Motor neuron (in vitro differentiated cells): Measurements from ENCODE around the gene GPR173. TPM values are rescaled to one million over a fixed set of nuclear protein-coding genes. Genes with fewer than 3 reads are reported as not detected.

Source experiments
- ATAC-seq, 8 experiments: fragments of 200-7000 bp; cut with Tn5 transposase; replicated peaks in 6 of 8; 2 replicates each; pipeline ENCODE4 v1.8.0; 2021; ENCODE audit warnings: mild to moderate bottlenecking in 8 of 8, moderate library complexity in 8 of 8
- H3K27ac ChIP-seq, 2 donors: fragments of 250-450 bp; sonication (Bioruptor Pico); 2 replicates each; pipeline ENCODE4 v1.9.0; 2021; ENCODE audit warnings: antibody characterized with exemption in 2 of 2, mild to moderate bottlenecking in 2 of 2, moderate library complexity in 1 of 2
- H3K4me1 ChIP-seq, 2 donors: fragments of 250-450 bp; sonication (Bioruptor Pico); replicated peaks in 1 of 2; 2 replicates each; pipeline ENCODE4 v1.6.1; 2021; ENCODE audit warnings: antibody characterized with exemption in 2 of 2, mild to moderate bottlenecking in 2 of 2, moderate library complexity in 1 of 2
- H3K4me3 ChIP-seq, 5 donors: fragments of 250-450 bp; sonication (Bioruptor Pico); 2 replicates each; pipeline ENCODE4 v1.9.0; 2021; ENCODE audit warnings: antibody characterized with exemption in 5 of 5, mild to moderate bottlenecking in 5 of 5, moderate library complexity in 4 of 5
- whole genome bisulfite sequencing, 10 experiments: fragments of 450-650 bp; shearing (Covaris generic); methylation state at CpG; one replicate each; pipeline ENCODE4 v1.0.0; 2022; 5-methylcytosine and 5-hydroxymethylcytosine counted together
- in situ Hi-C, 9 experiments: fragments of 400-800 bp; cut with MboI; loops; one replicate each; pipeline ENCODE4 v1.15.0; 2021; ENCODE audit warnings: low sequenced_read_pairs in 9 of 9, low pct_unique_long_range_greater_than_20kb in 2 of 9; ENCODE audit not compliant: unreplicated experiment in 9 of 9
- total RNA-seq, 8 experiments: library from RNA; unstranded; fragments of 300-600 nt; gene quantifications; 2 replicates each; pipeline versions ENCODE4 v1.2.3 to v1.2.4, GENCODE V29; 2022

GPR173 gene
- total RNA-seq, 8 experiments from 2014 or later = 0.41 to 47.2 (median 22.5) TPM

DNA sequence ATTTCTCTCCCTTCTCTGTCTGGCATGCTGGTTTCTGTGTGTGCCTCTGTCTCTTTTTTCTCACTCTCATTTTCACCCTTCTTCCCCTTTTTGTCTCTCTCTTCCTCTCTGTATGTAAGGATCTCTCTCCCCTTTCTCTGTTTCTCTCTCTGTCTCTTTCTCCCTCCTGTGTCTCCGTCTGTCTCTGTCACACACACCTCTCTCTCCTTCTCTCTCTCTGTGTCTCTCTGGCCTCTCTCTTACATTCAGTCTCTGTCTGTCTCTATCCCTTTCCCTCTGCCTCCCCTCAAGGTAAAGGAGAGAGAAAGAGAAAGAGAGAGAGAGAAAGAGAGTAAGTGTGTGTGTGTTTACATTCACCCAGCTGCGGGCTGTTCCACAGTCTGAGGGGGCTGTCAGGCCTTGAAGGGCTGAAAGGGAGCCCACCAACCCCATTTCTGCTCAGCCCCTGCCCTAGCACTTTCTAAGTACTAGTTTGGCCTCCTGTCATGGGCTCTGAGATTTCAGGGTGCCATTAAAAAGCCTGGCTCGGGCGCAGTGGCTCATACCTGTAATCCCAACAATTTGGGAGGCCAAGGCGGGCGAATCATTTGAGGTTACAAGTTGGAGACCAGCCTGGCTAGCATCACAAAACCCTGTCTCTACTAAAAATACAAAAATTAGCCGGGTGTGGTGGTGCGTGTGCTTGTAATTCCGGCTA lies 24.0 kb downstream of the GPR173 start:
- 0 to 60% (median 40%) methylated on average over 1 to 4 of the region's 9 CpGs; no CpG with 5 or more reads in 4 of the 10 experiments for WGBS, 10 experiments
- peak overlapping the region in 1 of 2 donors; percentile 73 for H3K27ac ChIP-seq
- no peak for ATAC-seq
- no peak overlapping the region for H3K4me3 ChIP-seq
- in situ Hi-C loops = no loop called here
- peaks cover 10 to 13% of the 10 kb centered on the region in 2 donors for H3K4me1 ChIP-seq

DNA sequence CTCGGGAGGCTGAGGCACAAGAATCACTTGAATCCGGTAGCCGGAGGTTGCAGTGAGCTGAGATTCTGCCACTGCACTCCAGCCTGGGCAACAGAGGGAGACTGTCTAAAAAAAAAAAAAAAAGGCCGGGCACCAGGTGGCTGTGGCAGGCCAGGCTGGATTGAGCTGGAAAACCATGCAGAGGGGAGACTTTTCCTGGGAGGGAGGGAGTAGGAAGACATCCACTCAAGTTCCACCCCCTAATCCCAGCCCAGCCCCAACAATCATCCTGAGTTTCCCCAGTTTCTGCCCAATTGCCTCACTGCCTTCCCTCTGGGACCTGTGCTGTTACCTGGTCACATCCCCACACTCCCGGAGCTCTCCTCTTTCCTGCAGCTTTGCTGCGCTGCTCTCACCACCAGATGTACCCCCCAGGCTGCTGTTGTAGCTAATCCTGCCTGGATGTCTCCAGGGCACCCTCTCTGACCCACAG lies 24.6 kb downstream of the GPR173 start:
- no peak overlapping the region for H3K4me3 ChIP-seq
- in situ Hi-C loops = no loop called here
- ATAC-seq = peak in 6 of 8 experiments; percentile 48 to 76 (median 68)
- peak overlapping the region in 1 of 2 donors; percentile 73 for H3K27ac ChIP-seq
- 60% methylated on average over 3 of the region's 6 CpGs; no CpG with 5 or more reads in 9 of the 10 experiments for WGBS, 10 experiments
- H3K4me1 ChIP-seq = peaks cover 10 to 13% of the 10 kb centered on the region in 2 donors

DNA sequence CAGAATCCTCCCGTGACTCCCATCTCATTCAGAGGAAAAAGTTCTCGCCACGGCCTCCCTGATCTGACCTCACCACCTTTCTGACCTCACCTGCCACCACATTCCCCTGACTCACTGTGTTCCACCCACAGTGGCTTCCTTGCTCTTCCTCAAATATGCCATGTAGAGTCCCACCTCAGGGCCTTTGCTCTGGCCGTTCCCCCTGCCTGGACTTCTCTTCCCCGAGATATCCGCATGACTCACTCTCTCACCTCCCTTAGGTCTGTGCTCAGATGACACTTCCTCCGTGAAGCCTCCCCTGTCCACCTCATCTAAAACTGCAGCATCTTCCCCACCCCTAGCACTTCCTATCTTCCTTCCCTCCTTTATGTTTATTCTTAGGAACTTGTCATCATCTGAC lies 26.4 kb downstream of the GPR173 start:
- Histone ChIP-seq H3K4me1 (peaks cover 10 to 13% of the 10 kb centered on the region in 2 donors), H3K4me3 (no peak overlapping the region), H3K27ac (no peak overlapping the region)
- in situ Hi-C loops = no loop called here
- 80 to 100% (median 93%) methylated on average over 1 to 5 of the region's 7 CpGs; no CpG with 5 or more reads in 7 of the 10 experiments for WGBS, 10 experiments
- ATAC-seq = no peak

DNA sequence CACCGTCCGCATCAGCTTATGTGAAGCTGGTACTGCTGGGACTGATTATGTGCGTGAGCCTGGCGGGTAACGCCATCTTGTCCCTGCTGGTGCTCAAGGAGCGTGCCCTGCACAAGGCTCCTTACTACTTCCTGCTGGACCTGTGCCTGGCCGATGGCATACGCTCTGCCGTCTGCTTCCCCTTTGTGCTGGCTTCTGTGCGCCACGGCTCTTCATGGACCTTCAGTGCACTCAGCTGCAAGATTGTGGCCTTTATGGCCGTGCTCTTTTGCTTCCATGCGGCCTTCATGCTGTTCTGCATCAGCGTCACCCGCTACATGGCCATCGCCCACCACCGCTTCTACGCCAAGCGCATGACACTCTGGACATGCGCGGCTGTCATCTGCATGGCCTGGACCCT lies 28.1 kb downstream of the GPR173 start:
- no peak overlapping the region for H3K4me3 ChIP-seq
- 80 to 100% (median 93%) methylated on average over 1 to 15 of the region's 21 CpGs; no CpG with 5 or more reads in 6 of the 10 experiments for WGBS, 10 experiments
- in situ Hi-C loops = no loop called here
- no peak for ATAC-seq
- peaks cover 13 to 18% of the 10 kb centered on the region in 2 donors for H3K4me1 ChIP-seq
- H3K27ac ChIP-seq = no peak overlapping the region

DNA sequence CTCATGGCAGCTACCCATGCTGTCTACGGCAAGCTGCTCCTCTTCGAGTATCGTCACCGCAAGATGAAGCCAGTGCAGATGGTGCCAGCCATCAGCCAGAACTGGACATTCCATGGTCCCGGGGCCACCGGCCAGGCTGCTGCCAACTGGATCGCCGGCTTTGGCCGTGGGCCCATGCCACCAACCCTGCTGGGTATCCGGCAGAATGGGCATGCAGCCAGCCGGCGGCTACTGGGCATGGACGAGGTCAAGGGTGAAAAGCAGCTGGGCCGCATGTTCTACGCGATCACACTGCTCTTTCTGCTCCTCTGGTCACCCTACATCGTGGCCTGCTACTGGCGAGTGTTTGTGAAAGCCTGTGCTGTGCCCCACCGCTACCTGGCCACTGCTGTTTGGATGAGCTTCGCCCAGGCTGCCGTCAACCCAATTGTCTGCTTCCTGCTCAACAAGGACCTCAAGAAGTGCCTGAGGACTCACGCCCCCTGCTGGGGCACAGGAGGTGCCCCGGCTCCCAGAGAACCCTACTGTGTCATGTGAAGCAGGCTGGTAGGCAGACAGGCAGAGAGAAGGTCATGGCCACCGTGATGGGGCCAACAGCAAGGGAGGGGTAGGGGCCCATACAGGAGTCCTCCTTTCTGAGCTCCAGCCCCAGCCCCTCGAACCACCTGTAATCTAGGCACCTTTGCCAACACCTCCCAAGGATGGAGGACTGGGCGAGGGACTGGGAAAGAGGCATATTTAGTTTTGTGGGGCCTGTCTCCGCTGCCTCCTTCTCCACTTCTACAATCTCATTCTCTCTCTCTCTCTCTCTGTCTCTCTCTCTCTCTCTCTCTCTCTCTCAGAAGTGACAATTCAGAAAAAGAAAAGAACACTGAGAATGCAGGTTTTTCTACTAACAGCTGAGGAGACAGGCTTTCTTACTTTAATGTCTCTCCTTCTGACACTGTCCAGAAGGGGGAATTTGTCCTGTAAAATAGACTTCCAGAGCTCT lies 28.9 kb downstream of the GPR173 start:
- Histone ChIP-seq H3K4me1 (peaks cover 10 to 11% of the 10 kb centered on the region in 2 donors), H3K4me3 (no peak overlapping the region), H3K27ac (no peak overlapping the region)
- in situ Hi-C loops = no loop called here
- no peak for ATAC-seq
- 71 to 100% methylated on average over 1 to 5 of the region's 27 CpGs; no CpG with 5 or more reads in 8 of the 10 experiments for WGBS, 10 experiments

DNA sequence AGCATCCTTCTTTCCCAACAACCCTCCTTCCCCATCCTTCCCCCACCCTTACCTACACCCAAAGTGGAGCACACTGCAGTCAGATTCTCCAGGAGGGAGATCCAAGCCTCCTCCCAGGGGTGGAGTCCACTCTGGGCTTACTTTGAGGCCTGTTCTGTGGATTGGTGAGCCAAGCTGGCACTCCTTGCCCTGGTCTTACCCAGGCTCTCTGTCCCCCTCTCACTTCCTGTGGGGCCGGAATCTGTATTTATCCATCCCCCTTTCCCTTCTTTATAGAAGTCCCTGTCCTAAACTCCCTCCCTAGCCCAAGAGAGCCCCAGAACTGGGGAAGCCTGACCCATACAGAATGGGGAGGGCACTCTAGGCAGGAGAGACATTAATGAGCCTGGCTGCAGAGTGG lies 30.4 kb downstream of the GPR173 start:
- ATAC-seq = no peak
- in situ Hi-C loops = no loop called here
- WGBS, 10 experiments = no CpG with 5 or more reads among the region's 1 CpG
- Histone ChIP-seq H3K4me3 (no peak overlapping the region), H3K4me1 (peaks cover 2 to 11% of the 10 kb centered on the region in 2 donors), H3K27ac (no peak overlapping the region)

DNA sequence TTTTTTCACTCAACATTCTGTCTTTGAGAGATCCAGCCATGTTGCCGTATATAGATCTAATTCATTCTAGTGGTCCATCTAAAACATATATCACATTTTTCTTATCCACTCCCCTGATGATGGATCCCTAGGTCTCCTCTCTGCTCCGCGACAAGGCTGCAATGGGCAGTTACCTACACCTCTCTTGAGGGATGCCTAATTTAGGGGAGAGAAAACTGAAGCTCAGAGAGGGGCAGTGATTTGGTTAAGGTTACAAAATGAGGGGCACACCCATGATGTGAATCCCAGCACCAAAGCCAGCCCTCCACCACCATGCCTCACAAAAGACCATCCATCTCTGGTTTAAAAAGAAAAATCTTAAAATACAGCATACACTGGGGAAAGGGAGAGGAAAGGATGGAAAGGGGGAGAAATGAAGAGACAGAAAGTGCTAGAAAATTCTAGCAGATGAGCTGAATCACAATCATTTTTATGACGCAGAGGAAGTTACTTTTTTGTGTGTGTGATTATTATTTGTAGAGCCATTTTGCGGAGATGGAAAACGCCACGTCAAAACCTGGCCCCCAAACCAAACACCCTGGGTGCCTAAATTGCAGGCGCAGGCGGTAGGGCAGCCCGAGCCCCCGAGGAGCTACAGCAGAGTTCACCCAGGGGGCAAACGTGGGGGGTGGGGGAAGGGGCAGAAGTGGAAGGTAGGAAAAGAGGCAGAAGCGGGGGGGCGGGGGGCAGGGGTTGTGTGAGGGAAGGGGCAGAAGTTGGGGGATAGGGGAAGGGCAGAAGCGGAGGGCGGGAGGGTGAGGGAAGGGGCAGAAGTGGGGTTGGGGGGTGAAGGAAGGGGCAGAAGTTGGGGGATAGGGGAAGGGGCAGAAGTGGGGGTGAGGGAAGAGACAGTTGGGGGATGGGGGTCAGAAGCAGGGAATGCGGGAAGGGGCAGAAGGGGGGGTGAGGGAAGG lies 32.3 kb downstream of the GPR173 start:
- WGBS, 10 experiments = 0 to 86% (median 65%) methylated on average over 1 to 4 of the region's 17 CpGs; no CpG with 5 or more reads in 4 of the 10 experiments
- H3K27ac ChIP-seq = peak overlapping the region; percentile 52 to 67
- in situ Hi-C loops = no loop called here
- ATAC-seq = no peak
- H3K4me1 ChIP-seq = peaks cover 2 to 13% of the 10 kb centered on the region in 2 donors
- H3K4me3 ChIP-seq = peak overlapping the region in 3 of 5 donors; percentile 11 to 16 (median 15)

DNA sequence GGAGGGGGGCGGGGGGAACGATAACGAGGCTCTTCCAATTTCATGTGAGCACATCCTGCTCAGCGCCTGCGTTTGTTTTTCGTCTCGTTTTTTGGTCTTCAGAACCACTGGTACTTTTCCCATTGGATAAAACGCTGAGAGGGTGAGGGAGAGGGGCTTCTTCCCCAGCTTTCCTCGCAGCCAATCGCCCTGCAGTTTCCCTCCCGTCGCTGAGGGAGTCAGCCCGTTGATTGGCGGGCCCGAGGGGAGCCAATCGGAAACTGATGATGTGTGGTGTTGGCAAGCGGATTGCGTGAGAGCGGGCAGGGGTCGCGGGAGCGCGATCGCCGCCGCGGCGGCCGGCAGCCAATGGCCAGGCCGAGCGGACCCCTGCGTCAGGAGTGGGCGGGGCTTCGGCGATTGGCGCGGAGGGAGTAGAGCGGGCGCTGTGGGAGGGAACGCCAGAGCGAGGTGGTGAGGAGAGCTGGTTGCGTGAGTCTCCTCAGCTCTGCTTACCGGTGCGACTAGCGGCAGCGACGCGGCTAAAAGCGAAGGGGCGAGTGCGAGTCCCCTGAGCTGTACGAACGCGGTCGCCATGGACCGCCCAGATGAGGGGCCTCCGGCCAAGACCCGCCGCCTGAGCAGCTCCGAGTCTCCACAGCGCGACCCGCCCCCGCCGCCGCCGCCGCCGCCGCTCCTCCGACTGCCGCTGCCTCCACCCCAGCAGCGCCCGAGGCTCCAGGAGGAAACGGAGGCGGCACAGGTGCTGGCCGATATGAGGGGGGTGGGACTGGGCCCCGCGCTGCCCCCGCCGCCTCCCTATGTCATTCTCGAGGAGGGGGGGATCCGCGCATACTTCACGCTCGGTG lies 33.6 kb downstream of the GPR173 start, which contains the start of gene TSPYL2:
Gene TSPYL2, plus strand, starts transcription at position 443 of the 848 bp plus-strand sequence. Its CDS starts 132 bp downstream, at position 575.
- ATAC-seq = peak; percentile 87 to 93 (median 90)
- in situ Hi-C loops = no loop called here
- H3K4me3 ChIP-seq = peak within 1 kb of the TSS; percentile 60 to 97 (median 83)
- 0 to 38% methylated on average over 5 to 9 of the region's 86 CpGs; no CpG with 5 or more reads in 8 of the 10 experiments for WGBS, 10 experiments
- H3K27ac ChIP-seq = peak within 1 kb of the TSS; percentile 85
- peaks cover 2 to 15% of the 10 kb centered on the region in 2 donors for H3K4me1 ChIP-seq

DNA sequence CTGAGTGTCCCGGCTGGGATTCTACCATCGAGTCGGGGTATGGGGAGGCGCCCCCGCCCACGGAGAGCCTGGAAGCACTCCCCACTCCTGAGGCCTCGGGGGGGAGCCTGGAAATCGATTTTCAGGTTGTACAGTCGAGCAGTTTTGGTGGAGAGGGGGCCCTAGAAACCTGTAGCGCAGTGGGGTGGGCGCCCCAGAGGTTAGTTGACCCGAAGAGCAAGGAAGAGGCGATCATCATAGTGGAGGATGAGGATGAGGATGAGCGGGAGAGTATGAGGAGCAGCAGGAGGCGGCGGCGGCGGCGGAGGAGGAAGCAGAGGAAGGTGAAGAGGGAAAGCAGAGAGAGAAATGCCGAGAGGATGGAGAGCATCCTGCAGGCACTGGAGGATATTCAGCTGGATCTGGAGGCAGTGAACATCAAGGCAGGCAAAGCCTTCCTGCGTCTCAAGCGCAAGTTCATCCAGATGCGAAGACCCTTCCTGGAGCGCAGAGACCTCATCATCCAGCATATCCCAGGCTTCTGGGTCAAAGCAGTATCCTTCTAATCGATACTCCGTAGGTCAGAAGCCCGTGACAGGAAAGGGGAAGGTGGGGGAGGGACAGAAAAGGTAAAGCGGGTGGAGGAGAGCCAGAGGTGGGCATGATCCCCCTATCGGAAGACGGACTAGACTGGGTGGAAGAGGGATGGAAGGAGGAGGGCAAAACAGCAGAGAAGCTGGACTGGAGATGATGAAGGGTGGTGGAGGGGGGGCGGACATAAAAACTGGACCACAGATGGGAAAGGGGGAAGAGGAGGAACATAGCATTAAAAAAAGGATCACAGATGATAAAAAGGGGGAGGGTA lies 34.4 kb downstream of the GPR173 start:
- 0 to 20% (median 12%) methylated on average over 1 to 5 of the region's 31 CpGs; no CpG with 5 or more reads in 7 of the 10 experiments for WGBS, 10 experiments
- in situ Hi-C loops = no loop called here
- Histone ChIP-seq H3K4me3 (peak overlapping the region; percentile 60 to 97 (median 83)), H3K4me1 (peaks cover 7 to 23% of the 10 kb centered on the region in 2 donors), H3K27ac (peak overlapping the region; percentile 85)
- ATAC-seq = no peak

DNA sequence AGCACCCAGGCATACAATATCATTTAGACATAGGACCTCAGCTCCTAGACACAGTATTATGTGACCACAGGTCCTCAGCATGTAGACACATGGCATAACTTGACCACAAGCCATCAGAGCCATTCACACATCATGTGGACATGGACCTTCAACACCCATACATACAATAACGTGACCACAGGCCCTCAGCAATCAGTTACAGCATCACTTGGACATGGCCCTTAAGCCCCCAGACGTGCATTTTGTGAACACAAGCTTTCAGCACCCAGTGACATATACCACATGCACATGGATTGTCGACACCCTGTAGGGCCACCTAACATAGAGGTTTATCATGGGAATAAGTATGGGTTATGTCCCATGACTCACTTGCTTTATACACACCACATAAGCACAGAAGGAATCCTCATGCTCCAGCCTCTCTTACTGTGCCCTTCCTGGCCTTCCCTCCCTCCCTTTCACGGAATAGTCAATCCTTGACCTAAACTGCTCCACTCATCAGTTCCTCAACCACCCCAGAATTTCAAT lies 35.5 kb downstream of the GPR173 start:
- Histone ChIP-seq H3K4me1 (peaks cover 11 to 28% of the 10 kb centered on the region in 2 donors), H3K4me3 (peak overlapping the region in 3 of 5 donors; percentile 60 to 97 (median 89)), H3K27ac (no peak overlapping the region)
- 100% methylated on average over 1 of the region's 4 CpGs; no CpG with 5 or more reads in 9 of the 10 experiments for WGBS, 10 experiments
- in situ Hi-C loops = no loop called here
- no peak for ATAC-seq
